ENCODE measurements around the gene SPEG. TPM values are rescaled to one million over a fixed set of nuclear protein-coding genes. Genes with fewer than 3 reads are reported as not detected.

Gene SPEG
- total RNA-seq, 1 donor: 48.8 TPM

- TF ChIP-seq CTCF (IDR thresholded peaks at IDR 0.05; ENCODE audit: insufficient read depth, low read depth, low read length): peak; percentile 19
- no peak overlapping the region for H3K4me3 ChIP-seq (ENCODE audit: low read depth, low read length)
- no peak for DNase-seq (ENCODE audit: low read depth)
Measured at GRCh38 chr2:219490186-219490585, 55.5 kb downstream of the SPEG start.

- TF ChIP-seq CTCF (IDR thresholded peaks at IDR 0.05; ENCODE audit: insufficient read depth, low read depth, low read length): no peak
- DNase-seq (ENCODE audit: low read depth): no peak
- no peak overlapping the region for H3K4me3 ChIP-seq (ENCODE audit: low read depth, low read length)
Measured at GRCh38 chr2:219490600-219491130, 56.0 kb downstream of the SPEG start.

GRCh38 chr2:219491278-219491963 is 56.8 kb downstream of the SPEG start:
- no peak overlapping the region for H3K4me3 ChIP-seq (ENCODE audit: low read depth, low read length)
- DNase-seq (ENCODE audit: low read depth): no peak
- TF ChIP-seq CTCF (IDR thresholded peaks at IDR 0.05; ENCODE audit: insufficient read depth, low read depth, low read length): no peak

- H3K4me3 ChIP-seq (ENCODE audit: low read depth, low read length): no peak overlapping the region
- DNase-seq (ENCODE audit: low read depth): no peak
- TF ChIP-seq CTCF (IDR thresholded peaks at IDR 0.05; ENCODE audit: insufficient read depth, low read depth, low read length): no peak
Measured at GRCh38 chr2:219492575-219492974, 57.9 kb downstream of the SPEG start.

GRCh38 chr2:219493086-219493485 is 58.4 kb downstream of the SPEG start:
- no peak overlapping the region for H3K4me3 ChIP-seq (ENCODE audit: low read depth, low read length)
- no peak for DNase-seq (ENCODE audit: low read depth)
- TF ChIP-seq CTCF (IDR thresholded peaks at IDR 0.05; ENCODE audit: insufficient read depth, low read depth, low read length): no peak

- no peak overlapping the region for H3K4me3 ChIP-seq (ENCODE audit: low read depth, low read length)
- TF ChIP-seq CTCF (IDR thresholded peaks at IDR 0.05; ENCODE audit: insufficient read depth, low read depth, low read length): no peak
- no peak for DNase-seq (ENCODE audit: low read depth)
Measured at GRCh38 chr2:219494952-219495530, 60.4 kb downstream of the SPEG start.
